ENCODE measurements around the gene CCDC77. TPM values are rescaled to one million over a fixed set of nuclear protein-coding genes. Genes with fewer than 3 reads are reported as not detected.
"Not testable (repeated sequence)": the region's sequence is repeated elsewhere in the genome, so short reads cannot be mapped to it uniquely, and the experiment has no call there.

Gene CCDC77
- total RNA-seq, 1 experiment from 2014 or later, result 43.7 TPM

DNA sequence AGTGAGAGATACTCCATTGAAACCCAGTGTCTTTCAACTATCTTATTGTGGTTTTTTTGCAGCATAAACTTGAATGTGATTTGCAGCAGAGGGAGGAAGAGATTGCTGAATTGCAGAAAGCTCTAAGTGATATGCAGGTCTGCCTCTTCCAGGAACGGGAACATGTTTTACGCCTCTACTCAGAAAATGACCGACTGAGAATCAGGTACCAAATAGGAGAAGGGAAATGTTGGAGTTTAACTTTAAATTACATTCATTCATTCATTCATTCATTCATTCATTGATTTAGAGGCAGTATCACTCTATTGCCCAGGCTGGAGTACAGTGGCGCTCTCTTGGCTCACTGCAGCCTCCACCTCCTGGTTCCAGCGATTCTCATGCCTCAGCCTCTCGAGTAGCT lies 17.0 kb downstream of the CCDC77 start:
- no peak overlapping the region for H3K4me3 ChIP-seq
- H3K36me3 ChIP-seq, result peaks cover 50% of the 10 kb centered on the region
- H3K27ac ChIP-seq, result no peak overlapping the region
- H3K9me3 ChIP-seq (replicated peaks), result no peaks in the 10 kb centered on the region
- no peaks in the 10 kb centered on the region for H3K4me1 ChIP-seq
- no peaks in the 10 kb centered on the region for H3K27me3 ChIP-seq
- DNase-seq, result no peak

DNA sequence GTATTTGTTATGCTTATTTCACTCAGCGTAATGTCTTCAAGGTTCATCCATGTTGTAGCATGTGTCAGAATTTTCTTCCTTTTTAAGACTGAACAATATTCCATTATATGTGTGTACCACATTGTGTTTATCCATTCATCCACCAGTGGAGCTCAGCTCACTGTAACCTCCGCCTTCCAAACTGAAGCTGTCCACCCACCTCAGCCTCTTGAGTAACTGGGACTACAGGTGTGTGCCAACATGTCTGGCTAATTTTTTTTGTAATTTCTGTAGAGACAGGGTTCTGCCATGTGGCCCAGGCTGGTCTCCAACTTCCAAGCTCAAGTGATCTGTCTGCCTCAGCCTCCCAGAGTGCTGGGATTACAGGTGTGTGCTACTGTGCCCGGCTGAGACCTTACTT lies 21.1 kb downstream of the CCDC77 start:
- Histone ChIP-seq H3K9me3 (replicated peaks) (no peaks in the 10 kb centered on the region), H3K36me3 (peaks cover 49% of the 10 kb centered on the region), H3K4me3 (no peak overlapping the region), H3K27me3 (no peaks in the 10 kb centered on the region), H3K27ac (no peak overlapping the region), H3K4me1 (no peaks in the 10 kb centered on the region)
- DNase-seq, result no peak

DNA sequence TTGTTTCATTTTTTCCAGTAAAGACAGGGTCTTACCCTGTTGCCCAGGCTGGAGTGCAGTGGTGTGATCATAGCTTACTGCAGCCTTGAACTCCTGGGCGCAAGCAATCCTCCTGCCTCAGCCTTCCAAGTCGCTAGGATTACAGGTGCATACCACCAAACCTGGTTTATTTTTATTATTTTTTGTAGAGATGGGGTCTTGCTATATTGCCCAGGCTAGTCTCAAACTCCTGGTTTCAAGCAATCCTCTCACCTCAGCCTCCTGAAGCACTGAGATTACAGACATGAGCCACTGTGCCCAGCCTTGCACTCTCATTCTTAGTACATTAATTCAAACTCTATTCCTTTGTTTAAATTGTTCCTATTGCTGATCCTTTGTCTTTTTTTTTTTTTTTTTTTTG lies 34.3 kb downstream of the CCDC77 start:
- not testable (repeated sequence) for DNase-seq; H3K27ac ChIP-seq; H3K27me3 ChIP-seq; H3K4me3 ChIP-seq; H3K9me3 ChIP-seq (replicated peaks); H3K4me1 ChIP-seq
- H3K36me3 ChIP-seq, result peaks cover 70% of the 10 kb centered on the region

DNA sequence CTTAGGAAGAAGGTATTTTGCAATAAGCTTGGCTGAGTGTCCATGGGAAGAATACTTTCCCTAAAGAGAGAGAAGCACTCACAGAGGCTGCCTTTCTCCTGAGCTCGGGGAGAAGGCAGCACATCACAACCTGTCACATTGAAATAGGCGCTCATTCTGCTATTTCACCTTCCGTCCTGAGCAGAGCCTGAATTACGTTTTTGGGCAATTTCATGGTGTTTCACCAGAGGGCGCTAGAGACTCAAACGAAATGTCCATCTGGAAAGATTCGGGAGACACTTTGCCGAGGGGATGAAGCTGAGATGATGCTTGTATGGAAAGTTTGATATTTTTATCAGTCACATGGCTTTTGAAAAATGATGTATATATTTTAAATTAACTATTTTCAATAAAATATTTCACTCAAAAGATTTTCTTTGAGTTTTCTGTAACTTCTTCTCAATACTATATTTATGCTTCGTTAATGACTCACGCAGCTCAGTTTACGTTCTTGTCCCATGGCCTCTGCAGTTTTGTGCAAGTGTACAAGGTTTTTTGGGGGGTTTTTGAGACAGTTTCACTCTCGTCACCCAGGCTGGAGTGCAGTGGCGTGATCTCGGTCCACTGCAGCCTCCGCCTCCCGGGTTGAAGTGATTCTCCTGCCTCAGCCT lies 40.9 kb downstream of the CCDC77 start:
- DNase-seq, result peak; percentile 48 to 83
- no peaks in the 10 kb centered on the region for H3K4me1 ChIP-seq
- H3K27ac ChIP-seq, result no peak overlapping the region
- no peaks in the 10 kb centered on the region for H3K27me3 ChIP-seq
- H3K36me3 ChIP-seq, result peaks cover 25% of the 10 kb centered on the region
- no peak overlapping the region for H3K4me3 ChIP-seq
- no peaks in the 10 kb centered on the region for H3K9me3 ChIP-seq (replicated peaks)

DNA sequence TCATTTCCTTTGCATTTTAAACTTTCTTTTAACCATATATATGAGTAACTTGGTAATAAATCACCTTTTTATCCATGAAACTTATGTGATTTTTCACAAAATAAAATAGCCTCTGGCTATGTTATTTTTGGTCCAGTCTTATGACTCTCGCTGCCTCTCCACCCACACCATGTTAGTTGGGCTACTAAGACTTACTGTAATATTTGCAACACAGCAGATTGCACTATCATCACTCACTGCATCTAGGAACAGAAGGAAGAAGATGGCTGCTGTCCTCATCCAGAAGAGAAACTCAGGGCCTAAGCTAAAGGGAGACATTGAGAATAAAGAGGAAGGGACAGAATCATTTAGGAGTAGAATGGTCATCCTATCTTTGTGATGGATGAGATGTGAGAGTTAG lies 45.7 kb downstream of the CCDC77 start:
- Histone ChIP-seq H3K36me3 (no peaks in the 10 kb centered on the region), H3K27me3 (no peaks in the 10 kb centered on the region), H3K4me1 (no peaks in the 10 kb centered on the region), H3K4me3 (no peak overlapping the region), H3K27ac (no peak overlapping the region), H3K9me3 (replicated peaks) (no peaks in the 10 kb centered on the region)
- DNase-seq, result no peak

DNA sequence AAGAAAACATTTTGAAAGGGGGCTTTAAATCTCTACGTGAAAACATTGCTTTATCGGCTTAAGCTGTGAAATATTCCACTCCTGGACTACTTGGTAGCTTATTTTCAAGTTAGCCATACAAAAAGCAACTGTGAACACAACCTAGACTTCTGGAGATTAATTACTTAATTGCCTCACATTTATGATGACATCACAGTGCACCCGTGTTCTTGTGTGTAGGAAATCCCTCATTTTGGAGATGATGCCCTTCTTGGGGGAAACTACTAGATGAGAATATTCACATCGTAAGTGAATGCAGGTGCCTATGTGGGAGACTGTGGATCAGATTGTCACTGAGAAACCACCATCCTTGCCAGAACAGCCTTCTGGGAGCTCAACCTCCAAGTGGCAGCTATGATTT lies 47.8 kb downstream of the CCDC77 start:
- no peak overlapping the region for H3K27ac ChIP-seq
- H3K36me3 ChIP-seq, result no peaks in the 10 kb centered on the region
- no peaks in the 10 kb centered on the region for H3K27me3 ChIP-seq
- no peak overlapping the region for H3K4me3 ChIP-seq
- DNase-seq, result no peak
- H3K9me3 ChIP-seq (replicated peaks), result no peaks in the 10 kb centered on the region
- no peaks in the 10 kb centered on the region for H3K4me1 ChIP-seq

DNA sequence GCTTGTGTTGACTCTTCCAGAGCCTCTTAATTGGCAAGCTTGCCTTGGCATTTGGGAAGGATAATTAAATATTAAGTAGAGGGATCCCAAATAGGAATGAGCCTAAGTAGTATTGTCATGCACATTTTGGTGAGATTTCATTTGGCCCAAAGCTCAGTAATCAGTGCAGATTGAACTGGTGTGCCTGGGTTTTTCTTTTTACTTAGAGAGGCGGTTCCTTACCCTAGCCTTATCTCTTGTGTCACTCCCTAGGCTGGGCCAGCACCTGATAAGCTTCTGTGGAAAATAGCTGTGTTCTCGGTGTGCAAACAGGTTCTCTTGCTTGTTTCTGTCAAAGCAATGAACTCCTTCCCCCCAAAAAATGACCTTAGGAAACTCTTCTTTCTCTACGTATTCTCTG lies 49.0 kb downstream of the CCDC77 start:
- Histone ChIP-seq H3K27ac (no peak overlapping the region), H3K27me3 (no peaks in the 10 kb centered on the region), H3K4me1 (no peaks in the 10 kb centered on the region), H3K9me3 (replicated peaks) (no peaks in the 10 kb centered on the region), H3K4me3 (no peak overlapping the region), H3K36me3 (no peaks in the 10 kb centered on the region)
- no peak for DNase-seq

DNA sequence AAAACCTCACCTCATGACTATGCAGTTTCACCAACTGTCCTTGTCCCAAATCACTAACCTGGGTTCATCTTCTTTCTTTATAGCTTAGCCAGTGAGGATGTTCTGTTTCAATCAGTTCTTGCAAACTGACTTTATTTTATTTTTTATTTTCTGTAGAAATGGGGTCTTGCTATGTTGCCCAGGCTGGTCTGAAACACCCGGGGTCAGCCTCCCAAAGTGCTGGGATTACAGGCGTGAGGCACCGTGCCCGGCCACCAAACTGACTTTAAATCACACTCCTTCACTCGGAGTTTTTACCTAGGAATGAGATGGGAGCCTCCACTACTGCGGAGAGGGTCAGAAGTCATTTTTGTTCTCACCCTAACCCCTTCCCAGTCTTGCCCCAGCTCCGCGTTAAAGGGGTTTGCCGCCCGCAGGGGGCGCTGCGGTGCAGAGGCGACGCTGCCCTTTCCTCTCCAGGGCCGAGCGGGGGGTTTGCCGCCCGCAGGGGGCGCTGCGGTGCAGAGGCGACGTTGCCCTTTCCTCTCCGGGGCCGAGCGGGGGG lies 51.3 kb downstream of the CCDC77 start:
- Histone ChIP-seq H3K4me3 (no peak overlapping the region), H3K4me1 (no peaks in the 10 kb centered on the region; the same call in 1 of the 2 replicates), H3K36me3 (no peaks in the 10 kb centered on the region), H3K27ac (no peak overlapping the region), H3K9me3 (replicated peaks) (no peaks in the 10 kb centered on the region), H3K27me3 (no peaks in the 10 kb centered on the region)
- no peak for DNase-seq

DNA sequence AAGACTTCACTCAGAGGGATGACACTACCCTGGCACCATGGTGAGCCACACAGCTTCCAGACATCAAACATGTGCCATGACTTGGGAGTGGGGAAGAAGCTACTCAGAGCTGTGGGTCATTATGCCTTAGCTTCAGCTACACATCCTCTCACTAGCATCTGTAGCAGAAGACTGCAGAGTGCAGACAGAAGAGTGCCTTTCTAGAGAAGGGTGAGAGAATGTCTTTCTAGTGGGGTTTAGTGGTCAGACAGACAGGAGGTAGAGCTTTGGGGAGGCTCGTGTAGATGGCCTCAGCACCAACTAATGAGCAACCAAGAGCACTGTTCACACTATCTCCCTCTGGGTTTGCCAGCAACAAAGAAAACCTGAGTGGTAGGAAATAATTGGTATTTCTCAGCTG lies 53.4 kb downstream of the CCDC77 start:
- no peaks in the 10 kb centered on the region for H3K9me3 ChIP-seq (replicated peaks)

DNA sequence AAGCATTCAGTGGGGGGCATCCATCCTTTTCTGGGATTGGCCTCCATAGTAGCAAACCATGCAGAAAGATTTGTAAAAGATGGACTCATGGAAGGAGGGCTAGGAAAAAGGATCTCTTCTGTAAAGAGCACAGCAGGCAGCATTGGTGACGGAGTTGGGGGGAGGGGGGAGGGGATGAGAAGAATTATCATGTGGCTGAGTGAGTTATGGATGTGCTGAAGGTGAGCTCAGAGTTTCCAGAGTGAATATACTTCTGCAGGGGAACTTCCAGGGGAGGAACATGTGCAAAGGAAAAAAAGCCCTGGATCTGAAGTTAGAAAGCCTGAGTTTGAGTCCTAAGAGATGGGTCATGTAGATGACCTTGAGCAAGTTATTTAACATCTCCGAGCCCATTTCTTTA lies 54.4 kb downstream of the CCDC77 start:
- Histone ChIP-seq H3K4me1 (no peaks in the 10 kb centered on the region; the same call in 1 of the 2 replicates), H3K27me3 (no peaks in the 10 kb centered on the region), H3K4me3 (no peak overlapping the region), H3K27ac (no peak overlapping the region), H3K9me3 (replicated peaks) (no peaks in the 10 kb centered on the region), H3K36me3 (no peaks in the 10 kb centered on the region)
- no peak for DNase-seq

More for the DNA sequence above, 53.4 kb downstream of the CCDC77 start:
- Histone ChIP-seq H3K4me3 (no peak overlapping the region), H3K4me1 (no peaks in the 10 kb centered on the region; the same call in 1 of the 2 replicates), H3K27me3 (no peaks in the 10 kb centered on the region), H3K36me3 (no peaks in the 10 kb centered on the region), H3K27ac (no peak overlapping the region)
- no peak for DNase-seq

DNA sequence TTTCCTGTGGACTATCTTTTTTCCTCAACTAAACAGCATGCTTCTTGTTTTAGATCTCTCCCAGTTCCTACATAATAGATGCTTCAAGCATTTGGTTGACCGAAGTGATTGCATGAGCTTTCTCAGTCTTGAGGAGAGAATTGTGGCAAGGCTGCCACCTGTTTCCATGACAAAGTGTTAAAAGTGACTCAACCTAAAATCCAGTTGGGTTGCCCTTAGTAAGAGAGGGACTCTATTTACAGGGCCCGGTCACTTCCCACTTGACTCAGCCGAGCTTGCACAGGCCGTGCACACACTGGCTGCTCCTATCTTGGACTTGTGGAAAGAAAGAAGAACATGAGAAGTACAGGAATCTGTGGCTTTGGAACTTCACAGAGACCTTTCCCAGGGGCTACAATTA lies 56.2 kb downstream of the CCDC77 start:
- peaks cover 6% of the 10 kb centered on the region for H3K4me1 ChIP-seq
- H3K27me3 ChIP-seq, result no peaks in the 10 kb centered on the region
- H3K4me3 ChIP-seq, result no peak overlapping the region
- no peaks in the 10 kb centered on the region; the same call in 1 of the 2 replicates for H3K36me3 ChIP-seq
- H3K9me3 ChIP-seq (replicated peaks), result no peaks in the 10 kb centered on the region
- DNase-seq, result no peak
- no peak overlapping the region for H3K27ac ChIP-seq

DNA sequence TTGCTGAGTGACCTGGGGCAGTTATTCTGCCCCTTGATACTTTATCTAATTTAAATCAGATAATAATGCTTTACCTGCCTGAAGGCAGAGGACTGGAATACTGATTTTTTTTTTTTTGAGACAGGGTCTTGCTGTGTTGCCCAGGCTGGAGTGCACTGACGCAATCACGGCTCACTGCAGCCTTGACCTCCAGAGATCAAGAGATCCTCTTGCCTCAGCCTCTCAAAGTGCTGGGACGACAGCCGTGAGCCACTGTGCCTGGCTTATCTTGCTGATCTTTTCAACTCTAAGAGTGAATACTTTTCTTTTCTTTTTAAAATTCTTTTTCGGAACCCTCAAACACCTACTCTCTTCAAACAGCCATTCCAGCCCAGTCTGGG lies 57.6 kb downstream of the CCDC77 start:
- peaks cover 20% of the 10 kb centered on the region for H3K4me1 ChIP-seq
- H3K9me3 ChIP-seq (replicated peaks), result no peaks in the 10 kb centered on the region
- H3K36me3 ChIP-seq, result no peaks in the 10 kb centered on the region; the same call in 1 of the 2 replicates
- no peak overlapping the region for H3K27ac ChIP-seq
- H3K4me3 ChIP-seq, result peak overlapping the region; percentile 78
- DNase-seq, result no peak
- H3K27me3 ChIP-seq, result no peaks in the 10 kb centered on the region

DNA sequence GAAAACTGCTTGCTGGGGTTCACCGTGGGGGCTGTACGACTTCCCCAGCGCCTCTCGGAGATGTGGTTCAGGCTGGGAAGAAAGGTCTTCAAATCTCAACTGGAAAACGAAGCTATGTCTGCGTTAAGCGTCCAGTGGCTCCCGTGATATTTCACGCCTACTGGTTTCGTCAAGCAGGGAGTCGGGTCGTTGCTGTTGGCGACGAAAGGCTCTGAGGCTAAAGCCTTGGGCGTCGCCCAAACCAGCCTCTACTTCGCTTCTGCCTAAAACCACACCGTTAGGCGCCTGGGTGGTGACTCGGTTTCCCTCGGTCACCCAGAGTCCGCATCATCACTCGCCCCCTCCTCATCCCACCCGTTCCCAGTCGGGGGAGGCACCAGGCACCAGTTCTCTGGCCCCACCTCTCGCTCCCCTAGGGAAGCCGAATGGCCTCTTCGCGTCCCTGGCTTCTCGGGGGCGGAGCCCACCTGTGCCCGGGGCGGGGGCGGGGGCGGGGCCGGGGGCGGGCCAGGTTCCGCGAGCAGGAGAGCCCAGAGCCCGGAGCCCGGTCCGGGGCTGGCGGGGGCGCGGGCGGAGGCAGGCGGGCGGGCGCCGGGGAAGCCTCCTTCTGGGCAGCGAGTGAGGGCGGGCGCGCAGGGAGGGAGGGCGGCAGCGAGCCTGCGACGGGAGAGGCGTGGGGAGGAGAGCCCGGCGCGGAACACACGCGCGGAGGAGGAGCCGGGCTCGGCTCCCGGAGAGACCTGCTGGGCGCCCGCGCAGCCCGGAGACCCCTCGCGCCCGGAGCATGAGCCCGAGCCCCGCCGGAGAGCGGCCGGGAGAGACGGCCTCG lies 58.2 kb downstream of the CCDC77 start, which contains the start of gene B4GALNT3:
Gene B4GALNT3, plus strand, starts transcription at position 510 of the 829 bp plus-strand sequence. CDS start 438 bp downstream, outside the sequence.
- no peaks in the 10 kb centered on the region; the same call in 1 of the 2 replicates for H3K36me3 ChIP-seq
- peak within 1 kb of the TSS; percentile 78 for H3K4me3 ChIP-seq
- H3K4me1 ChIP-seq, result peaks cover 26% of the 10 kb centered on the region
- H3K9me3 ChIP-seq (replicated peaks), result no peaks in the 10 kb centered on the region
- peak within 1 kb of the TSS; percentile 37 for H3K27ac ChIP-seq
- H3K27me3 ChIP-seq, result no peaks in the 10 kb centered on the region
- peak; percentile 61 to 73 for DNase-seq

DNA sequence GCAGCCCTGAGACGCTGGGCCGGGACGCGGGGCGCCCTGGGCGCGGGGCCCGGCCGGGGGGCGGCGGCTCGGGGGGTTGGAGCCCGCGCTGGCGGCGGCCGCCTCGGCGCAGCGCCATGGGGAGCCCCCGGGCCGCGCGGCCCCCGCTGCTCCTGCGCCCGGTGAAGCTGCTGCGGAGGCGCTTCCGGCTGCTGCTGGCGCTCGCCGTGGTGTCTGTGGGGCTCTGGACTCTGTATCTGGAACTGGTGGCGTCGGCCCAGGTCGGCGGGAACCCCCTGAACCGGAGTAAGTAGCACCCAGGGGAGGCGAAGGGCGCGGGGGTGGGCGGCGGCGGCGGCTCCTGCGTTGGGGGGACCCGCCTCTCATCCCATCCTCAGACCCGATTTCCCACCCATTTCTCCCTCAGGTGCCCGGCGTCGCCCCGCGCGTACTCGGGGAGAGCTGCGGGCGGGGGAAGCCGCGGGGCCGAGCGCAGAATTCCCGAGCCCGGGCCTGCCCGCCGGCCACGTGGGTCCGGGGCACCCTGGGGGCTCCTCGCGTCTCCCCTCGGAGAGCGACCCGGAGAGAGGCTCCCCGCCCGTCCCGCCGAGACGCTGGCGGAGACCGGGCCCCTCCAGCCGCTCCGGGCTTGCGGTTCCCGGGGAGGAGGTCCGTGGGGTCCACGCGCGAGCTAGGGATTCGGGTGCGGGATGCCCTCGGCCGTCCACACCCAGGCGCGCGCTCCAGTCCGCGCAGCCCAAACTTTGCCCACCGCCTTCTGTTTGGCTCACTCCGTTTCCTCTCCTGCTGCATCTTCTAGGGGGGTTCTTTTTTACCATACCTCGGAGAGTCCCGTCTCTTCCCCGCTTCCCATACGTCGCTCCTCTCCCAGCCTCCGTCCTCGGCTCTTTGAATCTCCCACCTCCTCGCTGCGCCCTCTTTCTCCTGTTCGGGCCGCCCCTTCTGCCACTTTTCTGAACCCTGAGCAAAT lies 59.1 kb downstream of the CCDC77 start:
- Histone ChIP-seq H3K4me1 (peaks cover 31% of the 10 kb centered on the region), H3K4me3 (peak overlapping the region; percentile 78), H3K27ac (peak overlapping the region; percentile 37), H3K36me3 (no peaks in the 10 kb centered on the region; the same call in 1 of the 2 replicates), H3K27me3 (no peaks in the 10 kb centered on the region), H3K9me3 (replicated peaks) (no peaks in the 10 kb centered on the region)
- DNase-seq, result peak; percentile 36 to 38

Measured in SJCRH30 (cell line).